ACHN (cell line): Measurements from ENCODE around the gene SPEF2.

ENCODE experiments used
- DNase-seq: peaks from one replicate; pipeline ENCODE4 v3.0.0-alpha.2; 2015
- in situ Hi-C: cut with HindIII; loops from 2 replicates; pipeline ENCODE4 v1.10.0; 2017; ENCODE audit warnings: low sequenced_read_pairs, low pct_ligation_motif_present, low pct_unique_long_range_greater_than_20kb

The SPEF2 gene

DNA sequence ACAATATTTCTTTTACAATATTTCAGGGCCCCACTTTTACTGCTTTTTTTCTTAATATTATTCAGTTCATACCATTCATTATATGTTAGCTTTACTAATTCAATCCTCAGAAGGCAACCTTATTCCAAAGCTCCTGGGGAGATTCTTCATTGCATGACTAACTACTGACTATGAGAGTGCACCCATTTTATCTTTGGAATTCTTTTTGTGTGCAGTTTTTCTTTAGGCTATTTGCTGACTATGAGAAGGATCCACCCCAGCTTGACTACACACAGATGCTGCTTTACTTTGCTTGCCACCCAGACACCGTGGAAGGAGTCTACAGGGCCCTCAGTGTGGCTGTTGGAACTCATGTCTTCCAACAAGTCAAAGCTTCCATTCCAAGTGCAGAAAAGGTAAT is 182.1 kb downstream of the SPEF2 start:
- in situ Hi-C loops: no loop called here
- no peak for DNase-seq

DNA sequence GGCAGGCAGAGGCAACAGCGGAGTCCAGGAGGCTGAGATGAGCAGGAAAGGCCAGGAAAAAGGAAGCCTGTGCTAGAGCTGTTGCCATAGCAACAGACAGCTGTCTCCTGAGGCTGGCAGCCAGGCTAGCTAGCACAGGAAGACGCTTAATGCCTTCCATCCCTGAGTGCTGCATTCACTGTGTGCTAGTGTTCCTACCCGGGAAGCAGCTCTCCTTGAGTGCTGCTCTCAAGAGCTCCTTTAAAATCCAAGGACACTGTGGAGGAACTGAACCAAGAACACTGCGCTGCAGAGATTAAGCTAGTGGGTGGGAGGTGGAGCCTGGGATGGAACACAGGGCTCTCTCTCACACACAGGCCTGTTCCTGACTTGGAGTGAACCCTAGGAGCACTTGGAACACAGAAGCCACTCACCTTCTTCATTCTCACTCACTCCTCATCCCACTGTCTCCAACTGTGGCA is 185.6 kb downstream of the SPEF2 start:
- no peak for DNase-seq
- in situ Hi-C loops: no loop called here

DNA sequence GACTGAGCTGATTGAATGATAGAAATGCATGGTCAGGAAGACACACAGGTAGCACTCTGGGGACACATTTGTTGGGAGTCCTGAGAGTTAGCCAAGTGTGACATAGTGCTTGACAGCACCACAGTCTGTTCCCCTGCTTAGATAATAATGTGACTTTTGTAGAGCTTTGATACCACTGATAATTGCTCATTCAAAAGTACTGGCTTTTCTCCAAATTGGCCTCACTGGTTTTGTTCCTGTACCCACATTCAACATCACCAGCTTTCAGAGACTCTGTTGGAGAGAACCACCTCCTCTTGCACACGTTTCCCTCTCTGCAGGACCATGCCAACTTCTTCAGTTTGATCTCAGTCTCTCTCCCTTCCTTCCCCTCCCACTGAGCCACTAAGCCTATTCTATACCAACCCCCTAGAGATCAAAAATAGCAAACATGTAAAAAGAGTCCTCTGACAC is 186.6 kb downstream of the SPEF2 start:
- in situ Hi-C loops: no loop called here
- no peak for DNase-seq

DNA sequence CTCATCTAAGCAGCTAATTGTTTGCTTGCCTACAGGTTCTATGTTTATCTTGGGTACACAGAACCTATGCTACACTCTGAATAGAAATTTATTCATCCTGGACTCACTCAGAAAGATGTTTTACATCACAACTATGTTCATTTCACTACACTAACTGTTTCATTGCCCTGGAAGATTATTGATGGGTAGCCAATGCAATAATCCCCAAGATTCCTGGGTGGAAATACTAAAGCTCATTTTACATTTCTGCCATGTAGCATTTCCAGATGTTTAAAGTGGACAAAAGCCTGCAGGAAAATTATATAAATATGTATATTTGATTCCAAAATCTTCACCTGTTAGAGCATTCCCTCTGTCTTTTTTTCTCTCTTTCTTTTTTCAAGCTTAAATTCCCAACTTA is 187.2 kb downstream of the SPEF2 start:
- in situ Hi-C loops: no loop called here
- DNase-seq: no peak

DNA sequence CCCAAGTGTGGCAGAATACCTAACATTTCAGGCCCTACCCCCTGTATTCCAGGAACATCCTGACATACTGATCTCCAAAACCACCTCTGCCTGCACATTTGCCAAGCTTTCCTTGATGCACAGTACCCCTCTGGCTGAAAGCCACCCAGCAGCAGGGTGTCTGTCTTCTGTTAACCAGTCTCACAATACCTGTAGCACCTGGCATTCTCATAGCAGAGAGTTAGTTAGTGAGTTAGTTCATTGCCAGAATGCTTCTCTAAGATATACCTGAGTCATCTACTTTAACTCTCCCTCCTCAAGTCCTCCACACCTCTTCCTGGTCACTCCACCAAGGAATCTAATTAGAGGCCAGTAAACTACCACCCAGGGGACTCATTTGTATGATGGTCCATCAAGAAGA is 192.9 kb downstream of the SPEF2 start:
- no peak for DNase-seq
- in situ Hi-C loops: no loop called here

DNA sequence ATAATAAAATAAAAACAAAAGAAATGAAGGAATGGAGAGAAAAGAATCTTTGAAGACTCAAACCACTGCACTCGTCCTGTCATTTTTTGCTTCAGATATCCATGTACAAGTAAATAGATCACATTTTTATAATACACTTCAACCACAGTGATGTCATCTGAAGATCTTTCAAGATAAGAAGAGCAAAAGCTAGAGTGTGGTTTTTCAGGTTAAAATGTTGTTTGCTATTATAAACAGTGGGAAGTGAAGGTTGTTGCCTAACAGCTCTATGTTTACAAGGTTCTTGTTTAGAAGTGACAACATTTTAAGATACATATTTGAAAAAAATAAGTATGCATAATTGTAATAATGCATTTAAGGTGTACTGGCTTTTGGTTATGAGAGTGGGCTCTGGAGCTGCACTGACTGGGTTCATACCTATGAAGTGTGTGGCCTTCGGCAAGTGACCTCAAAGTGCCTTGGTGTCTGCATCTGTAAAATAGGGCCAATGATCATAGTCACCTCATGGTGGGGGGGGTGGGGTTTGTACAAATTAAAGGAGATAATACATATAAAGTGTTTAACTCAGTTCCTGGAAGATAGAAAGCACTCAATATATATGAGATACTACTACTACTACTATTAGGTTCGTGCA is 193.6 kb downstream of the SPEF2 start:
- no peak for DNase-seq
- in situ Hi-C loops: no loop called here

DNA sequence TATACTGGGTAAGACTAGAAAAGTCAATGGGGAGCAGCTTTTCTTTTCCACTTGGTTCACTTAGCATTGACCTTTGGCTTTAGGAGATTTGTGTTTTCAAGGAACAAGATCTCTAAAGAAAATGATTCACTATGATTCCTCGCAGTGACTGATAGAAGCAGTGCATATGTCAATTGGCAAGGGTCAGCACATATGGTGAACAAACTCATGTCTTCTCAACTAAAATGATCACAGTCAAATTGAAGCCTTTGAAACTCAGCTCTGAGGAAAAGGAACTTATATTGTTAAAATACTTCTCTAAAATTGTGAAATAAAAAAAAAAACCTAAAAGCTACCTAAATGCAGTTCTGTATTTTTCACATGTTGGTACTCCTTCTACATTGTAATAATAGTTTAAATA is 195.9 kb downstream of the SPEF2 start:
- DNase-seq: no peak
- in situ Hi-C loops: no loop called here

DNA sequence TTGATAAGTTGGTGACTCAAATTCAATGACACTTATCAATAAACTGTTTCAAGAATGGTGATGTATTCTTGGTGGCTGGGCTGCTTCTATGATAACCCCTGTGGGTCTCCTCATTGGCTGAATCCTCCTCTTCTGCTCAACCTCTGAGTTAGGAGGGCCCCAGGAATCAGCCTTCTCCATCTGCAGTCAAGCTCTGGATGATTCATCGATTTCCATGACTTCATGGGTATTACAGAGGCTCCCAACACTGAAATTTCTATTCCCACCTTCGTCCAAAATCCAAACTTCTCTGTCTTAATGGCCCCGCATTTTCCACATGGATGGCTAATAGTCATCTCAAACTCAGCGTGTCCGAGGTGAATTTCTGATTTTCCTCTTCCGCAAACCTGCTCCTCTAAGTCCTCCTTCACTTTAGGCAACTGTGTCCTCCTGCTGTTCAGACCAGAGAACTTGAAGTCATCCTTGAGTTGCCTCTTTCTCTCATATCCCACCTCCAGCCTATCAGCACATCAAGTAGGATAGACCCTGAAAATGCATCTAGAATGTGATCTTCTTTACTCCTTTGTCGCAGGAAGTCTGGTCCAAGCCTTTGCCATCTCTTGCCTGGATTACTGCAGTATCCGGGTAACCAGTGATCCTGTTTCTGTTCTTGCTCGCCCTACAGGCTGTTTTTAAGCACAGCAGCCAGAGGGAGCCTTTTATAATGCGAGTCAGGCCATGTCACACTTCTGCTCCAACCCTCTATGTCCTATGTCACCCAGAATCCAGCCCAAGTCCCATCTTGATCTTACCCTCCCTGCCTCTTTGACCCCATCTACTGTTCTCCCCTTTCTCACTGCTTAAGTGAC is 197.7 kb downstream of the SPEF2 start:
- DNase-seq: no peak

DNA sequence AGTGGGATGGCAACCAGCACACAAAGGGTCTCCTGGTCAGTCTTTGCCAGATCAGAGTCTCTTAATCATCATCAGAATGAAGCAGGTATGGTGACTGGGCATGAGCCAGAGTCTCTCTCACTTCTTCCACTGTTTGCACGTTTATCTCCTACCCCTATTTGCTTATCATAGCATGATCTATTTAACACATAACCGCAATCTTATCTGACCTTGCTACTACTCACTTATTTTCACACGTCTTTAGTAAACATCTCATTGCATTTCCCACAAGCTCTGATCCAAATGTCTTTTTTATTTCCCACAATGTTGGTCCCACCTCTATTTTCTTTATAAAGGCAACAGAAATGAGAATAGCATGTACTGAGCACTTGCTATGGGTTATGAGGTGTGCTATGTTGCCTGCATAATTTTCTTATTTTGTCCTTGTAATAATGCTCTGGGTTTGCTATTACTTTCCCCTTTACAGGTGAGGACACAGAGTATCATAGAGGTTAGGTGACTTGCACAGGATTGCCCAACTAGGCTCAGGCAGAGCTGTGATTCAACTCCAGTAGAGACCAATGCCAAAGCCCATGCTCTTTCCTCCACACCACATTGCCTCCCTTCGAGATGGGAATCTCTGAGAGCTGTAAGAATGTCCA is 199.3 kb downstream of the SPEF2 start:
- in situ Hi-C loops: no loop called here

More for the DNA sequence above, 197.7 kb downstream of the SPEF2 start:
- in situ Hi-C loops: no loop called here

DNA sequence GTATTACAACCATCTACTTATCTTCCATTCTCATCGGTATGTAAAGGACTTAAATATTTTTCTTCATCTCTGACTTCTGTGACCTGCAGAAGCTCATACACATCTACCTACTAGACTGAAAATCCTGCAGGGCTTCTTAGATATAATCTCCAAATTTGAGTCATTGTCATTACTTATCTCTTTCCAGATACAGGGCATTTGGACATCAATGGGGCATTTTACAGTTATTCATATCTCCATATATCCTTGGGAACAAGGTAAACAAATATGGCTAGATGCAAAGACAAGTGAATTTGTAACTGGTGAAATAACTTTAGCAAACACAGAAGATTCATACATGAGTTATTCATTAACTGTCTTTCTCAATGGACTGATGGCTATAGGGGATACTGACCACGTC is 201.4 kb downstream of the SPEF2 start:
- in situ Hi-C loops: no loop called here
- DNase-seq: no peak

More for the DNA sequence above, 199.3 kb downstream of the SPEF2 start:
- no peak for DNase-seq

DNA sequence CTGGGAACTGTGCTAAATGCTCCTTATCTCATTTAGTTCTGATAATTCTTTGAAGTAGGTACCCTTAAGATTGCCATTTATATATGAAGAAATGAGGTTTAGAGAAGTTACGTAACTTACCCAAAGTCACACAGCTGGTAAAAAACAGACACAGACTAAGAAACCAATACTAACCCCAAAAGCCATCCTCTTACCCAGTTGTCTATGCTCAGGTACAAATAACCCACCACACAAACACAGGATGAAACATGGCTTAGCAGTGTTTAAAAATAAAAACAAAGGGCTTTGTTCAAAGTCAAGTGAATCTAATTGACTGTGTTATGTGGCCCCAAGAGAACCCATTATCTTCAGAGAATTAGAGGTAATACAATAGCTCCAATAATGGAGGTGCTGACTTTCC is 202.0 kb downstream of the SPEF2 start:
- in situ Hi-C loops: no loop called here
- no peak for DNase-seq

DNA sequence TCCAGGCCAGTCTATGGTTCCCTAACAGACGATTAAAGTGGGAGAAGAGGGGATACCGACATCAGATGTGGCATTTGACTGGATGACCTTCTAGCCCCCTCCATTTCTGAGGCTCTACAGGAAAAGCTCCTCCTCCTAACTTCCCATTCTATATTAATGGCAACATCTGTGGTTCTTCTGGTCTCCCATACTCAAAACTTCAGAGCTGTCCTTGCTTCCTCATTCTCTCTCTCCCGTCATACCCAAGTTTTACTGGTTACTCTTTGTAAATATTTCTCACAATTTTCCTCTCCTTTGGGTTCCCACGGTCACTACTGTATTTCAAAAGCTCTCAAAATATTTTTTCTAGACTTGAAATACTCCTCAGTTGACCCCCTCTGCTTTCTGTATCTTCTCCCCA is 203.1 kb downstream of the SPEF2 start:
- no peak for DNase-seq
- in situ Hi-C loops: no loop called here

DNA sequence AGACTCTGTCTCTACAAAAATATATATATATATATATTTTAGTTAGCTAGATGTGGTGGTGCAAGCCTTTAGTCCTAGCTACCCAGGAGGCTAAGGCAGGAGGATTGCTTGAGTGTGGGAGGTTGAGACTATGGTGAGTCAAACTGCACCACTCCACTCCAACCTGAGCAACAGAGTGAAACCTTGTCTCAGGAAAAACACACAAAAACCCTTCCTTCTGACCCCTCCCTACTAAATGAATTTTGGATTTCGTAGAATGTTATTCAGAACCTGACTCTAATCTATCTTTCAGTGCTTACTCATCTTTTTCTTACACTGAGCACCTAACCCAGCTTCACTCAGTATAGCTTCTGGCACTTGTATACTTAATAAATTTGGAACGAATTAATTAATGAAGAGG is 203.8 kb downstream of the SPEF2 start:
- in situ Hi-C loops: no loop called here
- DNase-seq: no peak

DNA sequence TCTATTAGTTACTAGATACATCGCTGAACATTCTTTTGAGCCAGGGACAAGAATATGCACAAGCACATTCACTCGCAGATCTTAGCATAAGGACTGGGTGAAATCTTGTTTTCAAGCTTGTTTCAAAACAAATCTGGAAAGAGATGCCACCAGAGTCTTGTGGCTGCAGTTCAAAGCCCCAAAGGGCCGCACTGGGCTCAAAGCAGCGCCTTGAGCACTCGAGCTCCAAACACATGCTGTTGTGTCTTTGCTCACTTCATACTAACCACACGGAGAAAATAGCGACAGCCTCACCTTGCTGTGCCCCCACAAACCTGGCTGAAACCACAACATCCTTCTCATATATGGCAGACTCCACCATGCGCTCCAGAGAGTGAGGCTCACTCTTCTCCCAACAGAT is 204.8 kb downstream of the SPEF2 start:
- DNase-seq: no peak
- in situ Hi-C loops: no loop called here

DNA sequence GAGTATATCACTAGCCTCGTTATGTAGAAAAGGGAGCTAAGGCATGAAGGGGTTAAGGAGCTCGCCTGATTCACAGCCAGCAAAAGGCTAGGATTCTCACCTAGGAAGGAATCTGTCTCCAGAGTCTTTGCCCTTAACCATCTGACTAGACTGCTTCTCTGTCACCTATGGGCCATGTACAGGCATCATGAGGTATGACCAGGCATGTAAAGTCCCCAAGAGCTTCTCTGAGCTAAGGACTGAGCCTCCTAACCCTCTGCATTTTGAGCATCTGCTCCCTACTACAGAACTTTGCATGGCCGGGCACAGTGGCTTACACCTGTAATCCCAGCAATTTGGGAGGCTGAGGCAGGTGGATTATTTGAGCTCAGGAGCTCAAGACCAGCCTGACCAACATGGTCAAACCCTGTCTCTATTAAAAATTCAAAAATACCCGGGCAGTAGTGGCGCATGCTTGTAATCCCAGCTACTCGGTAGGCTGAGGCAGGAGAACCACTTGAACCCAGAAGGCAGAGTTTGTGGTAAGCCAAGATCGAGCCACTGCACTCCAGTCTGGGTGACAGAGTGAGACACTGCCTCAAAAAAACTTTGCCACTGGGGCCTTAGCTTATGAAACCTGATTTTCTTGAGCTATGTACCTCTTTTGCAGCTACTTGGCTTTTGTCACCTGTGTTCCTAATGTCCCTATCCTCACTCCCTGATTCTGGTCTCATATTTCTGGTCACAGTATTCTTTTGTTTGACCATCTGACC is 205.9 kb downstream of the SPEF2 start:
- DNase-seq: no peak
- in situ Hi-C loops: no loop called here

DNA sequence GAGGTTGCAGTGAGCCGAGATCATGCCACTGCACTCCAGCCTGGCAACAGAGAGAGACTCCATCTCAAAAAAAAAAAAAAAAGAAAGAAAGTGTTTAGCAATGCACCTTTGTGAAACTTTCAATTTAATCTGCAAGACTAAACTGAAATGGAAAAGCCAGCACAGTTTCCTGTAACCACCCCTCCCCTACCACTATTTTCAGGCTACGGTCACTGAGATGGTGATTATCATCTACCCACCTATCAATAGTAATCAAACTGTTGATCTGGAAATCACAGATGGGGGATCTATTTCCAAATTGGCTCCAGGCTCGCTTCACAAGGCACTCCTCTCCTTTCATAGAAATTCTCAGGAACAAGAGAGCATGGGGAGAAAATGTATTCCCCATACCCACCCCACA is 208.4 kb downstream of the SPEF2 start:
- in situ Hi-C loops: no loop called here
- no peak for DNase-seq

DNA sequence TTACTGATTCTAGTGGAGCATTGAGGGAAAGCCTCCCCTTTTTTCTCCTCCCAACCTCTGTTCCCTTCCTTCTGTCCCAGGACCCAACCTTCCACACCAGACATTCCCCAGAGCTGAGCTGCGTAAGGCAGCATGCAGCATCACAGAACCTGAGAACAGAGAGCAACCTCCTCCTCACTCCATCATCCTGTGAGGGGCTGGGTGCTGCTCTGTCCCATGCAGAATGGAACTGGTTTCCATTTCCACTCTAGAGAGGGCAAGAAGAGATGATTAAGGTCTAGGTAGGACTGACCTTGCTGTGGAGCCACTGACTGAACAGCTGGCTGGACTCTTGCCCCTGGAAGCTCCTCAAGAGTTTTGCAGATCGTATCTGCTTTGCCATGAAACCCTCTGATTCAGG is 208.9 kb downstream of the SPEF2 start:
- in situ Hi-C loops: no loop called here
- DNase-seq: no peak

DNA sequence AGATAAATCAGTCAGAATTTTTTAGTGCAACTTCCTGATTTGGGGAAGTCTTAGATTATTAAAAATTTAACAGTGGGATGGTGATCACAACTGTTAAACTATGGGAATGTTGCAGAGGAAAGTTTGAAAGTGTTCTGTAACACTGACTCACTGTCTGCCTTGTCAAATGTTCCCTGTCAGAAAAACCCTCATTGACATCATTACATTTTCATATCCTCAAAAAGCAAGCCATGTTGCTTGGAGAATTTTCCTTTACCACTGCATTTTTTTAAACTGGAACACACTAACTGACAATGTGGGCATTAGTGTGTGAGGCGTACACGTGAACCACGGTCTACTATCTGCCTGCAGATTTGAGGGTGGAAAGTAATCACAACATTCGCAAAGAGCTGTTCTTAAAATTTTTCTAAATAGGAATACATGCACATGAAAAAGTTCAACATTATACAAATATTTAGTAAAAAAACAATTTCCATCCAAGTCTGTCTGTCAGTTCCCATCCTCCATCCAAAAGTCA is 210.5 kb downstream of the SPEF2 start:
- in situ Hi-C loops: no loop called here
- no peak for DNase-seq

DNA sequence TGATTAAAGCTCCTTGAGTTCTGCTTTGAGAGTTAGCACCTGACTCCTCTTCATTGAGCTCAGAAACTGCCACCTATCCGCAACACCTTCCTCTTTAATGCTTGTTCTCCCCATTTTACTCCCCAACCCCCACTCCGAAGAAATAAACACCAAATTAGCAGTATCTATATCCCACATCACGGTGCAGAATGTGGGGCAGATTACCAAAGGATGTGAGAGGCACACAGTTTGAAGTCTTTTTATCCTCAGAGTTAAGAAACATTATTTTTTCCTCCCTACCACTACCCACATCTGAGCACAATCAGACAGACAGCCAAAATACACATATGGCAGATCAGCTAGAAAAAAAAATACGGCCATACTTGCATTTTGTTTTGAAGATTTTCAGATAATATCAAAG is 212.9 kb downstream of the SPEF2 start:
- no peak for DNase-seq
- in situ Hi-C loops: no loop called here
